KMS-11 (cell line): Measurements from ENCODE around the gene PLA2G3.

Experiments used
- H2AFZ ChIP-seq: fragments of 200-600 bp; sonication (generic); 2 replicates; pipeline ENCODE4 v1.6.1; 2016; ENCODE audit warnings: antibody characterized with exemption, mixed run types, low read depth
- H3K27ac ChIP-seq: fragments of 200-600 bp; sonication (generic); 2 replicates; pipeline ENCODE4 v1.6.1; 2016; ENCODE audit warnings: mild to moderate bottlenecking, mixed run types
- H3K27me3 ChIP-seq: fragments of 200-600 bp; sonication (generic); 2 replicates; pipeline ENCODE4 v1.6.1; 2017; ENCODE audit warnings: mild to moderate bottlenecking, low read depth, mixed run types, moderate library complexity; ENCODE audit not compliant: insufficient read depth
- H3K36me3 ChIP-seq: fragments of 200-600 bp; sonication (generic); 2 replicates; pipeline ENCODE4 v1.6.1; 2017; ENCODE audit warnings: mild to moderate bottlenecking, mixed run types; ENCODE audit not compliant: insufficient read depth
- H3K4me1 ChIP-seq: fragments of 200-600 bp; sonication (generic); 2 replicates; pipeline ENCODE4 v1.6.1; 2016; ENCODE audit warnings: mild to moderate bottlenecking, low read depth, mixed run types; ENCODE audit not compliant: poor library complexity, severe bottlenecking
- H3K4me2 ChIP-seq: fragments of 200-600 bp; sonication (generic); 2 replicates; pipeline ENCODE4 v1.7.0; 2016; ENCODE audit warnings: mild to moderate bottlenecking, mixed run types
- H3K4me3 ChIP-seq: fragments of 200-600 bp; sonication (generic); IDR thresholded peaks from 2 replicates; pipeline ENCODE4 v1.6.1; 2017; ENCODE audit warnings: low read depth, low read length, mixed read lengths; ENCODE audit not compliant: insufficient read depth
- H3K79me2 ChIP-seq: fragments of 200-600 bp; sonication (generic); 2 replicates; pipeline ENCODE4 v1.6.1; 2016; ENCODE audit warnings: low read depth, mixed run types; ENCODE audit not compliant: insufficient read depth
- H3K9ac ChIP-seq: fragments of 200-600 bp; sonication (generic); 2 replicates; pipeline ENCODE4 v1.6.1; 2016; ENCODE audit warnings: mild to moderate bottlenecking, mixed run types
- H4K20me1 ChIP-seq: fragments of 200-600 bp; sonication (generic); 2 replicates; pipeline ENCODE4 v1.6.1; 2016; ENCODE audit warnings: mild to moderate bottlenecking, mixed run types; ENCODE audit not compliant: insufficient read depth
- TF ChIP-seq, protein P1 (sequence below): fragments of 200-600 bp; sonication (generic); conservative IDR thresholded peaks from 2 replicates; pipeline ENCODE4 v1.6.1; 2017; ENCODE audit warnings: low read depth, mild to moderate bottlenecking, antibody characterized with exemption, low read length, moderate library complexity, mixed read lengths

The PLA2G3 gene

DNA sequence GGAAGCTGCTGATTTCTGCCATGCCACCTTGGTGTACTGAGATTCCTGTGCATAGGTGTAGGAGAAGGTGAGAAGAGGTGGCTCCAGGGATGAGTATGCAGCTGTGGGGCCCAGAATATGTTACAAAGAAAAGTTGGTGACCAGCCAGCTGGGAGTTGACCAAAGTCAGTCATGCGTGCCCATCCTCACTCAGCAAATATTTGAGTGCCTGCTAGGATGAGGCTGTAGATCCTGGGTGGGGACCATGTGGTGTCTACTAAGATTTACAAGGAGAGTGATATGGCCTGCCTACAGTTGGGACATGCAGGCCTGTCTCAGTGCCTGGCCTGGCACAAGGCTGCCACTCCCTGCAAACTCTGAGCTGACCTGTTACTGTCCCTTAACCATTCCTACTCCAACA lies 39.0 kb upstream of the PLA2G3 start:
- Histone ChIP-seq H3K4me1 (no peaks in the 10 kb centered on the region), H3K27me3 (no peaks in the 10 kb centered on the region), H3K9ac (no peak overlapping the region), H3K79me2 (0 out of 2 replicates have a peak, but pooled peaks cover 5% of the 10 kb centered on the region), H3K4me2 (no peak overlapping the region), H2AFZ (no peak overlapping the region), H4K20me1 (no peaks in the 10 kb centered on the region), H3K4me3 (no peak overlapping the region), H3K27ac (no peak overlapping the region), H3K36me3 (no peaks in the 10 kb centered on the region)
- TF ChIP-seq, protein P1, sequence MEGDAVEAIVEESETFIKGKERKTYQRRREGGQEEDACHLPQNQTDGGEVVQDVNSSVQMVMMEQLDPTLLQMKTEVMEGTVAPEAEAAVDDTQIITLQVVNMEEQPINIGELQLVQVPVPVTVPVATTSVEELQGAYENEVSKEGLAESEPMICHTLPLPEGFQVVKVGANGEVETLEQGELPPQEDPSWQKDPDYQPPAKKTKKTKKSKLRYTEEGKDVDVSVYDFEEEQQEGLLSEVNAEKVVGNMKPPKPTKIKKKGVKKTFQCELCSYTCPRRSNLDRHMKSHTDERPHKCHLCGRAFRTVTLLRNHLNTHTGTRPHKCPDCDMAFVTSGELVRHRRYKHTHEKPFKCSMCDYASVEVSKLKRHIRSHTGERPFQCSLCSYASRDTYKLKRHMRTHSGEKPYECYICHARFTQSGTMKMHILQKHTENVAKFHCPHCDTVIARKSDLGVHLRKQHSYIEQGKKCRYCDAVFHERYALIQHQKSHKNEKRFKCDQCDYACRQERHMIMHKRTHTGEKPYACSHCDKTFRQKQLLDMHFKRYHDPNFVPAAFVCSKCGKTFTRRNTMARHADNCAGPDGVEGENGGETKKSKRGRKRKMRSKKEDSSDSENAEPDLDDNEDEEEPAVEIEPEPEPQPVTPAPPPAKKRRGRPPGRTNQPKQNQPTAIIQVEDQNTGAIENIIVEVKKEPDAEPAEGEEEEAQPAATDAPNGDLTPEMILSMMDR = no peak

DNA sequence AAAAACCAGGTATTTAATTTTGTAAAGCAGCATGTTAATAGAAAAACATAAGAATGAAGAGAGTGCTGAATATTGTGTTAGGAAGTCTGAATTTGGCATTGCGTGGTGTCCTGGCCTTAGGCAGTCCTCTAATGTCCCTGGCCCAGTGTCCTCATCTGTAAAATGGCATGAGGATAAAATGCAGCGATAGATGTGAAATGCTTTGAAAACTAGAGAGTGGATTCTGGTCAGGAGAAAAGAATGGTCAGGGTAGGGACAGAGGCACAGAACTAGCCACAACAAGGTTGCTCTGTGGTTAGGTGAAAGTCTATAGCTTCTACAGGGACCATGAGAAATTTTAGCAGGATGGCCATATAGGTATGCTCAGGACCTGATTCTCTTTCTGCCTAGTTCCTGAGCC lies 38.6 kb upstream of the PLA2G3 start:
- no peaks in the 10 kb centered on the region for H3K36me3 ChIP-seq
- no peak overlapping the region for H3K4me3 ChIP-seq
- no peak overlapping the region for H2AFZ ChIP-seq
- H3K4me2 ChIP-seq = no peak overlapping the region
- no peaks in the 10 kb centered on the region for H4K20me1 ChIP-seq
- no peaks in the 10 kb centered on the region for H3K27me3 ChIP-seq
- no peak overlapping the region for H3K9ac ChIP-seq
- peaks cover 1% of the 10 kb centered on the region for H3K4me1 ChIP-seq
- H3K27ac ChIP-seq = no peak overlapping the region
- TF ChIP-seq, protein P1 = no peak
- 0 out of 2 replicates have a peak, but pooled peaks cover 5% of the 10 kb centered on the region for H3K79me2 ChIP-seq

DNA sequence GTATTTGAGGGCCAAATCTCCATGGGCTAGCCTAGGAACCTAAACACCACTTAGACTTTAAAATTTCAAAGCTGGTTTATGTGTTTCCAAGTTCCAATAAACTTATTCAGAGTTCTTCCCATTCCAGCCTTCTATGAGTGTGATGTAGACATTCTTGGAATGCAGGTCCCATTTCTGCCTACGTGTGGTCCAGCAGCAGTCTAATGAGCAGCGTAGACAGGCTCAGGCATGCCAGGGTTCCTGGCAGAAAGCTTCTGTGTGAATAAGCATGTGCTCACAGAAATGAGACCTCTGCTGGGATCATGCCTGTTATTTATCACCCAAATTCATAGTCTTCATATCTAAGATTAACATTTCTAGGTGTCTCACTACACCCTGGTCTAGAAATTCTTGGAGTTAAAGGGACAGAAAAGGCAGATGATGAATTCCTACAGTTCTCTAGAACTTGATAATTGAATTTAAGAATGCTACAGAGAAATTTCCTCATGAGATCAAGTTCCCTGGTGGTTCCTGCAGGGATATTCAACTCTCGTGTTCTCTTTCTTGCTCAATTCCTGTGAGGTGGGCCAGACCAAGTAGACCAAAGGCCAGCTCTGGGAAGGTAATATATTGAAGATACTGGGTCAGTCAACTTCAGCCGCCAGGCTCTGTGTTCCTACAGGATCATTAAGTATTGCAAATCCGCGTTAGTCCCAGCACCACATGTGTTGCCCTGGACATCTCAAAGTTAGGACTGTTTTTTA lies 37.3 kb upstream of the PLA2G3 start:
- no peak overlapping the region for H2AFZ ChIP-seq
- H3K4me3 ChIP-seq = no peak overlapping the region
- no peaks in the 10 kb centered on the region for H3K36me3 ChIP-seq
- no peak overlapping the region for H3K27ac ChIP-seq
- peaks cover 14% of the 10 kb centered on the region for H3K4me1 ChIP-seq
- H3K9ac ChIP-seq = no peak overlapping the region
- H3K27me3 ChIP-seq = no peaks in the 10 kb centered on the region
- TF ChIP-seq, protein P1 = no peak
- no peaks in the 10 kb centered on the region for H4K20me1 ChIP-seq
- H3K4me2 ChIP-seq = no peak overlapping the region
- H3K79me2 ChIP-seq = 0 out of 2 replicates have a peak, but pooled peaks cover 7% of the 10 kb centered on the region

DNA sequence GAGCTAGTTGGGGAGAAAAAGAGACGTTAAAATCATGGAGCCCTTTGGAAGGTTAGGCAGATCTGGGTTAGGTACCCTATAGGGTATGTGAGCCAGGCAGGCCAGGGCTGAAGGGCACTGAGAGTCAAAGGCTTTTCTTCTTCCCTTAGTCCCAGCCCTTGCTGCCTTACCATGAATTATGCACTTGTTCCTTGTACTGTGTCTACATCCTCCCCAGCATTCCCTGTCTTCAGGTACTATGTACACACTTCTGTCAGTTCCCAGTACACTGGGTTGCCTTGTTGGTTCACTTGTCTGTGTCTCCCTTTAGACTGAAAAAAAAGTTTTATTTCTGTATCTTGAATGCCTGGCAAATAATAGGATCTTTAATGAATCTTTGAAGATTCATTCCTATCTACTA lies 36.6 kb upstream of the PLA2G3 start:
- H4K20me1 ChIP-seq = no peaks in the 10 kb centered on the region
- H3K4me3 ChIP-seq = no peak overlapping the region
- H3K4me2 ChIP-seq = no peak overlapping the region
- peaks cover 19% of the 10 kb centered on the region for H3K4me1 ChIP-seq
- no peak overlapping the region for H3K9ac ChIP-seq
- TF ChIP-seq, protein P1 = no peak
- no peak overlapping the region for H3K27ac ChIP-seq
- H3K36me3 ChIP-seq = no peaks in the 10 kb centered on the region
- H2AFZ ChIP-seq = no peak overlapping the region
- no peaks in the 10 kb centered on the region for H3K27me3 ChIP-seq
- 0 out of 2 replicates have a peak, but pooled peaks cover 14% of the 10 kb centered on the region for H3K79me2 ChIP-seq
